Immature natural killer cell (primary cell): ENCODE results near the gene NEK2. TPM values are rescaled to one million over a fixed set of nuclear protein-coding genes. Genes with fewer than 3 reads are reported as not detected.
"Not testable (repeated sequence)": the region's sequence is repeated elsewhere in the genome, so short reads cannot be mapped to it uniquely, and the experiment has no call there.

ENCODE experiments used
- DNase-seq, 3 donors: peaks; one replicate each; pipeline ENCODE4 v3.0.0; 2022; ENCODE audit warnings: mixed read lengths in 1 of 3
- H3K27ac Mint-ChIP-seq, 6 donors: one replicate each; pipeline ENCODE4 v1.8.0; 2020; ENCODE audit warnings: mixed read lengths in 6 of 6, mild to moderate bottlenecking in 5 of 6, inconsistent platforms in 4 of 6, moderate library complexity in 3 of 6
- H3K27me3 Mint-ChIP-seq, 3 donors: one replicate each; pipeline ENCODE4 v1.8.0; 2020 to 2021; ENCODE audit warnings: low read depth in 3 of 3, mild to moderate bottlenecking in 3 of 3, mixed read lengths in 3 of 3, moderate library complexity in 3 of 3, inconsistent platforms in 1 of 3
- H3K36me3 Mint-ChIP-seq, 3 donors: one replicate each; pipeline ENCODE4 v1.8.0; 2020; ENCODE audit warnings: mixed read lengths in 3 of 3, inconsistent platforms in 2 of 3, mild to moderate bottlenecking in 2 of 3
- H3K4me1 Mint-ChIP-seq, 2 donors: one replicate each; pipeline ENCODE4 v1.8.0; 2020; ENCODE audit warnings: inconsistent platforms in 2 of 2, mild to moderate bottlenecking in 2 of 2, mixed read lengths in 2 of 2, moderate library complexity in 1 of 2
- H3K4me3 Mint-ChIP-seq, 5 donors: one replicate each; pipeline ENCODE4 v1.8.0; 2020; ENCODE audit warnings: mild to moderate bottlenecking in 5 of 5, mixed read lengths in 5 of 5, inconsistent platforms in 3 of 5, moderate library complexity in 3 of 5
- H3K9me3 Mint-ChIP-seq, 6 donors: one replicate each; pipeline ENCODE4 v1.8.0; 2020; ENCODE audit warnings: mild to moderate bottlenecking in 6 of 6, mixed read lengths in 6 of 6, inconsistent platforms in 4 of 6, moderate library complexity in 3 of 6
- polyA plus RNA-seq, 3 donors: library from polyadenylated mRNA; unstranded; fragments of 300-500 nt; fragmentation: Illumina TruSeq; gene quantifications; one replicate each; pipeline ENCODE4 v1.2.3, GENCODE V29; 2021

The NEK2 gene
- polyA plus RNA-seq, 3 donors from 2014 or later, result 0.39 to 1.4 (median 1.00) TPM

GRCh38 chr1:211684331-211684730 is 8.9 kb upstream of the NEK2 start:
- peaks cover 52 to 59% of the 10 kb centered on the region in 2 donors for H3K4me1 Mint-ChIP-seq
- no peak overlapping the region for H3K4me3 Mint-ChIP-seq
- H3K9me3 Mint-ChIP-seq, result no peaks in the 10 kb centered on the region
- peak overlapping the region in 4 of 6 donors; percentile 11 to 95 (median 70) for H3K27ac Mint-ChIP-seq
- H3K27me3 Mint-ChIP-seq, result peaks cover 1 to 7% (median 2%) of the 10 kb centered on the region in 3 donors
- no peak for DNase-seq
- H3K36me3 Mint-ChIP-seq, result no peaks in the 10 kb centered on the region

- no peak overlapping the region for H3K4me3 Mint-ChIP-seq
- no peaks in the 10 kb centered on the region for H3K36me3 Mint-ChIP-seq
- peaks cover 1 to 7% (median 2%) of the 10 kb centered on the region in 3 donors for H3K27me3 Mint-ChIP-seq
- no peaks in the 10 kb centered on the region for H3K9me3 Mint-ChIP-seq
- H3K27ac Mint-ChIP-seq, result peak overlapping the region; percentile 18 to 95 (median 84)
- DNase-seq, result no peak
- H3K4me1 Mint-ChIP-seq, result peaks cover 52% of the 10 kb centered on the region in 2 donors
Measured at GRCh38 chr1:211683396-211684297, 8.2 kb upstream of the NEK2 start.

- H3K27me3 Mint-ChIP-seq, H3K9me3 Mint-ChIP-seq, H3K4me3 Mint-ChIP-seq, H3K36me3 Mint-ChIP-seq, DNase-seq: not testable (repeated sequence)
- peak overlapping the region; percentile 94 to 98 (median 96) for H3K27ac Mint-ChIP-seq
- H3K4me1 Mint-ChIP-seq, result peaks cover 37% of the 10 kb centered on the region in 2 donors
Measured at GRCh38 chr1:211682186-211682585, 6.8 kb upstream of the NEK2 start.

- Mint-ChIP-seq H3K4me3 (peak overlapping the region; percentile 61 to 78 (median 66)), H3K4me1 (peaks cover 36 to 38% of the 10 kb centered on the region in 2 donors), H3K36me3 (no peaks in the 10 kb centered on the region), H3K9me3 (no peaks in the 10 kb centered on the region), H3K27ac (peak overlapping the region; percentile 94 to 98 (median 96)), H3K27me3 (peaks cover 0 to 3% (median under 1%) of the 10 kb centered on the region in 3 donors)
- DNase-seq, result peak; percentile 82 to 85 (median 84)
Measured at GRCh38 chr1:211680752-211681327, 5.4 kb upstream of the NEK2 start.

GRCh38 chr1:211677659-211678058 is 2.2 kb upstream of the NEK2 start:
- H3K27ac Mint-ChIP-seq, result peak overlapping the region in 3 of 6 donors; percentile 6 to 73 (median 10)
- peak overlapping the region in 3 of 5 donors; percentile 4 to 59 (median 4) for H3K4me3 Mint-ChIP-seq
- H3K4me1 Mint-ChIP-seq, result peaks cover 46 to 48% of the 10 kb centered on the region in 2 donors

GRCh38 chr1:211676761-211677160 is 1.3 kb upstream of the NEK2 start:
- no peak for DNase-seq
- peaks cover 0 to 2% (median 2%) of the 10 kb centered on the region in 3 donors for H3K27me3 Mint-ChIP-seq
- H3K4me1 Mint-ChIP-seq, result peaks cover 38 to 39% of the 10 kb centered on the region in 2 donors
- peak overlapping the region; percentile 62 to 79 (median 77) for H3K4me3 Mint-ChIP-seq
- peak overlapping the region in 1 of 6 donors; percentile 66 for H3K27ac Mint-ChIP-seq
- H3K36me3 Mint-ChIP-seq, result no peaks in the 10 kb centered on the region
- H3K9me3 Mint-ChIP-seq, result no peaks in the 10 kb centered on the region

More at GRCh38 chr1:211677659-211678058, 2.2 kb upstream of the NEK2 start:
- no peaks in the 10 kb centered on the region for H3K9me3 Mint-ChIP-seq
- peaks cover 0 to 3% (median 2%) of the 10 kb centered on the region in 3 donors for H3K27me3 Mint-ChIP-seq
- no peak for DNase-seq
- H3K36me3 Mint-ChIP-seq, result no peaks in the 10 kb centered on the region

- peaks cover 0 to 2% (median 2%) of the 10 kb centered on the region in 3 donors for H3K27me3 Mint-ChIP-seq
- no peaks in the 10 kb centered on the region for H3K9me3 Mint-ChIP-seq
- H3K4me1 Mint-ChIP-seq, result peaks cover 32 to 33% of the 10 kb centered on the region in 2 donors
- peak overlapping the region in 4 of 6 donors; percentile 69 to 87 (median 78) for H3K27ac Mint-ChIP-seq
- DNase-seq, result no peak
- H3K36me3 Mint-ChIP-seq, result no peaks in the 10 kb centered on the region
- H3K4me3 Mint-ChIP-seq, result peak overlapping the region; percentile 89 to 93 (median 91)
Measured at GRCh38 chr1:211676106-211676583, 724 bp upstream of the NEK2 start.

GRCh38 chr1:211667065-211667617 is 8.3 kb downstream of the NEK2 start:
- Mint-ChIP-seq H3K4me1 (no peaks in the 10 kb centered on the region), H3K27me3 (peaks cover 0 to 2% (median 1%) of the 10 kb centered on the region in 3 donors), H3K27ac (no peak overlapping the region), H3K9me3 (no peaks in the 10 kb centered on the region), H3K36me3 (no peaks in the 10 kb centered on the region), H3K4me3 (no peak overlapping the region)
- DNase-seq, result no peak

GRCh38 chr1:211660718-211661222 is 14.7 kb downstream of the NEK2 start:
- Mint-ChIP-seq H3K4me3 (no peak overlapping the region), H3K4me1 (no peaks in the 10 kb centered on the region), H3K36me3 (no peaks in the 10 kb centered on the region), H3K27ac (no peak overlapping the region), H3K9me3 (peaks cover 0 to 1% (median 0%) of the 10 kb centered on the region in 6 donors), H3K27me3 (peaks cover 0 to 3% (median 2%) of the 10 kb centered on the region in 3 donors)
- DNase-seq, result no peak

- peaks cover 0 to 1% (median 0%) of the 10 kb centered on the region in 6 donors for H3K9me3 Mint-ChIP-seq
- H3K27me3 Mint-ChIP-seq, result peaks cover 1 to 7% (median 2%) of the 10 kb centered on the region in 3 donors
- no peak overlapping the region for H3K4me3 Mint-ChIP-seq
- no peaks in the 10 kb centered on the region for H3K4me1 Mint-ChIP-seq
- DNase-seq, result no peak
- H3K27ac Mint-ChIP-seq, result no peak overlapping the region
- no peaks in the 10 kb centered on the region for H3K36me3 Mint-ChIP-seq
Measured at GRCh38 chr1:211656728-211657127, 18.7 kb downstream of the NEK2 start.

GRCh38 chr1:211654838-211655787 is 20.3 kb downstream of the NEK2 start:
- Mint-ChIP-seq H3K4me1 (no peaks in the 10 kb centered on the region), H3K9me3 (no peaks in the 10 kb centered on the region), H3K27ac (no peak overlapping the region), H3K36me3 (no peaks in the 10 kb centered on the region), H3K27me3 (peaks cover 2 to 7% (median 2%) of the 10 kb centered on the region in 3 donors), H3K4me3 (no peak overlapping the region)
- peak; percentile 68 to 76 (median 74) for DNase-seq

- Mint-ChIP-seq H3K4me3 (no peak overlapping the region), H3K4me1 (no peaks in the 10 kb centered on the region)
Measured at GRCh38 chr1:211653959-211654496, 21.4 kb downstream of the NEK2 start.

More at GRCh38 chr1:211653959-211654496, 21.4 kb downstream of the NEK2 start:
- DNase-seq, result no peak
- no peaks in the 10 kb centered on the region for H3K9me3 Mint-ChIP-seq
- no peak overlapping the region for H3K27ac Mint-ChIP-seq
- peaks cover 2 to 7% (median 2%) of the 10 kb centered on the region in 3 donors for H3K27me3 Mint-ChIP-seq
- no peaks in the 10 kb centered on the region for H3K36me3 Mint-ChIP-seq
